Measurements from ENCODE around the gene ATAD5.
"Not testable (repeated sequence)": the region's sequence is repeated elsewhere in the genome, so short reads cannot be mapped to it uniquely, and the experiment has no call there.

Gene ATAD5

DNA sequence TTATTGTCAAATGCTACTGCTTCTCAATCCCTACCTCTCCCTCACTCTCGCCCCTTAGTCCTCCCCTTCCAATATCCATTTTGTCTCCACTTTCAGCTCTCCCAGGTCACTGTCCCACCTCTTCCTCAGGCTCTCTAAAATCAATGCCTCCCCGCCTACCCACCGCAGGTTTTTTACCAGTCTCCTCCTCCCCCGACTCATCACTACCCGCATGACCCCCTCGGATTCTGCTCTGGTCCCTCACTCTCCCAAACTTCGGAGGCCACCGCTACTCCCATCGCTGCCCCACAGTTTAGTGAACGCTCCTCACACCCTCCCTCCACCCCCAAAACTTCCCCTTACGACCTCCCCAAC is 7.8 kb upstream of the ATAD5 start:
- no peak for DNase-seq (ENCODE audit: low spot score)

DNA sequence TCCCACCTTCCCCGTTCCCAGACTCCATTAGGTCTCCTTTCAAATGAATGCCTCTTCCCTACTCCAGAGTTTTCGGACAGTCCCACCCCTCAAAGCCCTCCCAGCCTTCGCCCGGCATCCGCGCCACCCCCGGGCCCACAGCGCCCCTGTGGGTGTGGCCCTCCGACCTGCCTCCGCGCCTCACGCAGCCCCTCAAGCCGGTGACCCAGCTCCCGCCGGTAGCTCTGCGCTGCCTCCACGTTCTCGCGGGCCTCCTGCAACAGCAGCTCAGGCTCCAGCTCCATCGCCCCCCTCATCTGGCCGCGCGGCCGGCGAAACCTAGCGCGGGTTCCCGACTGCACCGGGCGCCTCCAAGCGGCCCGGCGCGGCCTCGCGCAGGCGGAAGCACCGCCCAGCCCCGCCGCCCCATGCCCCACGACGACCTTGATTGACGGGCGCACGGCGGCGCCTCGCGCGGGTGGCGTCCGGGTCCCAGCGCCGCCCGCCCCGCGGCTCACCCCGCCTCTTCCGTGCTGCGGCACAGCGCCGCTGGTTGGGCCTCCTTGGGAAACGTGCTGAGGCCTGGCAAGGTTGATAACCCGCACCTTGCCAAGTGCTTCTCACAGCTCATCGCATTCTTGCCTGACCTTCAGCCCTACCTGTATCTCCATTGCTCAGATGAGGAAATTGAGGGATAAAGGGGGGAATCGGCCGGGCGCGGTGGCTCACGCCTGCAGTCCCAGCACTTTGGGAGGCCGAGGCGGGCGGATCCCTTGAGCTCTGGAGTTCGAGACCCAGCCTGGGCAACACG is 7.2 kb upstream of the ATAD5 start, which contains the start of gene CRLF3:
CRLF3 (minus strand) TSS at position 337 of the 790 bp plus-strand sequence; CDS start at position 296, 41 bp downstream.
- peak; percentile 90 for DNase-seq (ENCODE audit: low spot score)

DNA sequence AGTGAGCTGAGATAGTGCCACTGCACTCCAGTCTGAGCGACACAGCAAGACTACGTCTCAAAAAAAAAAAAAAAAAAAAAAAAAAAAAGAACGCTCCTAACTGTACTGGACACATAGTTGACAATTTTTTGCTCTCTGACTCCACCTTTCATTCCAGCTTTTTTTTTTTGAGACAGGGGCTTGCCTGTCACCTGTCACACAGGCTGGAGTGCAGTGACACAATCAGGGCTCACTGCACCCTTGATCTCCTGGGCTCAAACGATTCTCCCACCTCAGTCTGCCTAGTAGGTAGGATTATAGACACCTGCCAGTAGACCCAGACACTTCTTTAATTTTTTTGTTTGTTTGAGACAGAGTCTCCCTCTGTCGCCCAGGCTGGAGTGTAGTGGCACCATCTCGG is 4.7 kb upstream of the ATAD5 start:
- no peak for DNase-seq (ENCODE audit: low spot score)

DNA sequence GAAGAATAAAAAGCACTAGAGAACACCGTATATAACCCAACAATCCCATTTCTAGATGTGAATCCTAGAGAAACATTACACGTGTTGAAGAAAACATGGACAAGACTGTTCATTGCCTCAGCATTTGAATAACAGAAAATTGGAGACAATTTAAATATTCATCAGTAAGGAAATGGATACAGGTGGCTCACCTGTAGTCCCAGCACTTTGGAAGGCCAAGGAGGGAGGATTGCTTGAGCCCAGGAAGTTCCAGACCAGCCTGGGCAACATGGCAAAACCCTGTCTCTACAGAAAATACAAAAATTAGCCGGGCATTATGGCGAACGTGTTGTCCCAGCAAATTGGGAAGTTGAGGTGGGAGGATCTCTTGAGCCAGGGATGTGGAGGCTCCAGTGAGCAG is 2.7 kb upstream of the ATAD5 start:
- DNase-seq (ENCODE audit: low spot score): no peak

GRCh38 chr17:30831257-30831656 is 509 bp upstream of the ATAD5 start:
- DNase-seq (ENCODE audit: low spot score): no peak

DNA sequence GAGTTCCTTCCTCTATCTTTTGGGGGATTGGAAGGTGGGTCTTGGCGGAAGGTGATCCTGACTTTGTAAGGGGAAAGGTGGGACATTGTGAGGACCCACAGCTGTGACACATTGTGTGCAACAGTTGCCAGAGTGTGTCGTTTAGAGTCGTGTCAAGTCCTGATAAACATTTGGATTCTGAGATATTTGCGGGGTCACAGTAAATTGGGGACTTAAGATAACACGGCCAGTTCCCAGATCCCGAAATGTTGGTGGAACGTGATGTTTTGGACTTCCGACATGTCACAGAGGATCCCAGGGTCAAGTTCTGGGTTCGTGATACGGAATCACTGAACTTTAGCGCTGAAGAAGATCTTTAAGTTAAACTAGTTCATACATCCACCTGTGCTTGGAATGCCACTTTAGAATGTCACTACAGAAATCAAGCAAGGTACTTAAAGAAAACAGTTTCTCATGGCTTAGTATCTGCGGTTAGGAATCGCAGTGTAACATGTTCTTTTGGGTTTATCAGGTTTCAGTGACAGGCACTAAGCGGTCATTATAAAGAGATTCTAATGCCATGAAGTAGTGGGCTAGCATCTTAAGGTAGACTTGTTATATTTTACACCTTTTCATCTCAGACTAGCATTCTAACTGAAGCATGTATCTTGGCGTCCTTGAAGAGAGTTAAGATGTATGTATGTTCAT is 815 bp downstream of the ATAD5 start:
- no peak for DNase-seq (ENCODE audit: low spot score)

GRCh38 chr17:30838202-30838807 is 6.5 kb downstream of the ATAD5 start:
- no peak for DNase-seq (ENCODE audit: low spot score)

DNA sequence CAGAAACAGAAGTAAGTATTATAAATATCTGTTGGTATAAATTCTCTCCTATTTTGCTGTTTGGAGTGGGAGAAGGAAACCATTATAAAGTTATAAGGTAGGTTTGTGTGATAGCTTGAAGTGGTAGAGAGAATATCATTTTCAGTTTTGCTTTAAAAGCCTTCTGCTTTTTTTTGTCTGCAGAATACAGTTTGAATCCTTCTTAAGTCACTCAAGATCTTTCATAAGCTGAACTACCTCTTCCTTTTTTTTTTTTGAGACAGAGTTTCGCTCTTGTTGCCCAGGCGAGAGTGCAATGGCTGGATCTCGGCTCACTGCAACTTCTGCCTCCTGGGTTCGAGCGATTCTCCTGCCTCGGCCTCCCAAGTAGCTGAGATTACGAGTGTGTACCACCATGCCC is 9.0 kb downstream of the ATAD5 start:
- DNase-seq (ENCODE audit: low spot score): no peak

DNA sequence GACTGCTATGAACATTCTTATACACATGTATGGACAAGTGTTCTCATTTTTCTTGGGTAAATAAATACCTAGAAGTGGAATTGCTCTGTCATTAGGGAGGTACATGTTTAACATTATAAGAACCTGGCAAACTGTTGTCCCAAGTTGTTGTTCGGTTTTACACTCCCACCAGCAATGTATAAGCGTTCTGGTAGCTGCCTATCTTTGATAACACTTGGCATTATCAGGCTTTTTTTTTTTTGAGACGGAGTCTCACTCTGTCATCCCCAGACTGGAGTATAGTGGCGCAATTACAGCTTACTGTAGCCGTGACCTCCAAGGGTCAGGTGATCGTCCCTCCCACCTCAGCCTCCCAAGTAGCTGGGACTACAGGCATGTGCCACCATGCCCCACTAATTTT is 16.3 kb downstream of the ATAD5 start:
- no peak for DNase-seq (ENCODE audit: low spot score)

- DNase-seq (ENCODE audit: low spot score): no peak
Measured at GRCh38 chr17:30854146-30854545, 22.4 kb downstream of the ATAD5 start.

- DNase-seq (ENCODE audit: low spot score): no peak
Measured at GRCh38 chr17:30858556-30859250, 26.9 kb downstream of the ATAD5 start.

GRCh38 chr17:30864636-30865035 is 32.9 kb downstream of the ATAD5 start:
- DNase-seq (ENCODE audit: low spot score): no peak

DNA sequence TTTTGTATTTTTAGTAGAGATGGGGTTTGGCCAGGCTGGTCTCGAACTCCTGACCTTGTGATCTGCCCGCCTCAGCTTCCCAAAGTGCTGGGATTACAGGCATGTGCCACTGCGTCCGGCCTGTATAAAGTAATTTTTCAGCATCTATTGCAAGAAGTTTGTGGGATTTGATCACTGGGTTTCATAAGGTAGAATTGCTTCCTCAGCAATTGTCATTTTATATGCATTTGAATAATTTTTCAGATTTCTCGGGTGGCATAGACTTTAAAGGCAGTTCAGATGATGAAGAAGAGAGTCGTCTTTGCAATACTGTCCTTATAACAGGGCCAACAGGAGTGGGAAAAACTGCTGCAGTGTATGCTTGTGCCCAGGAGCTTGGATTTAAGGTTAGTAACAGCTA is 37.2 kb downstream of the ATAD5 start:
- no peak for DNase-seq (ENCODE audit: low spot score)

DNA sequence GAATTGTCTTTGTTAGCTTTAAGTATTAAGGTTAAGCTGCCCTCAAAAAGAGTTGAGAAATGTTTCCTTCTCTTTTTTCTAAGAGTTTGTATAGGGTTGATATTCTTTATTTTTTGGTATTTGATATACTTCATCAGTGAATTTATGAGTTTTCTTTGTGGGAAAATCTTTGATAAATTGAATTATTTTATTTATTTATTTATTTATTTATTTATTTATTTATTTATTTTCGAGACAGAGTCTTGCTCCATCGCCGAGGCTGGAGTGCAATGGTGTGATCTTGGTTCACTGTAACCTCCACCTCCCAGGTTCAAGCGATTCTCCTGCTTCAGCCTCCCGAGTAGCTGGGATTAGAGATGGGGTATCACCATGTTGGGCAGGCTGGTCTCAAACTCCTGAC is 54.4 kb downstream of the ATAD5 start:
- DNase-seq (ENCODE audit: low spot score): no peak

- no peak for DNase-seq (ENCODE audit: low spot score)
Measured at GRCh38 chr17:30894236-30894635, 62.5 kb downstream of the ATAD5 start.

GRCh38 chr17:30897311-30897710 is 65.5 kb downstream of the ATAD5 start:
- DNase-seq (ENCODE audit: low spot score): no peak

DNA sequence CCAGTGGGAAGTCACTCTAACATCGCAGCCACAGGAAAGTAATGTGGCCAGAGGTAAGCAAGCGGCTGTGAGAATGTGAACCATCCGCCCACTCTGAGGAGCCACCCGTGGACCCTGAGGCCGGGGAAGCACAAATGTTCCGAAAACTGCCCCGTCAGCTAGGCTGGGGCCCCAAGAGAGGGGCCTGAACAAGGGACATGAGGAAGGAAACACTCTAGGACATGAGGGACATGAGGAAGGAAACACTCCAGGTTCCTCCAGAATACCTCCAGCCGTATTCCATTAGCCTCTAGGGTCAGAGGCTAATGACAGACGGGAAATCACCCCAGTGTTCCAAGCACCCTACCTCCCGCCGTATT is 74.0 kb downstream of the ATAD5 start:
- DNase-seq (ENCODE audit: low spot score): no peak

- peak; percentile 91 for DNase-seq (ENCODE audit: low spot score)
Measured at GRCh38 chr17:30906101-30906911, 74.5 kb downstream of the ATAD5 start, which contains the start of gene TEFM. Gene TEFM, minus strand, starts transcription at chr17:30906238. Its CDS starts 40 bp downstream, at chr17:30906198.

DNA sequence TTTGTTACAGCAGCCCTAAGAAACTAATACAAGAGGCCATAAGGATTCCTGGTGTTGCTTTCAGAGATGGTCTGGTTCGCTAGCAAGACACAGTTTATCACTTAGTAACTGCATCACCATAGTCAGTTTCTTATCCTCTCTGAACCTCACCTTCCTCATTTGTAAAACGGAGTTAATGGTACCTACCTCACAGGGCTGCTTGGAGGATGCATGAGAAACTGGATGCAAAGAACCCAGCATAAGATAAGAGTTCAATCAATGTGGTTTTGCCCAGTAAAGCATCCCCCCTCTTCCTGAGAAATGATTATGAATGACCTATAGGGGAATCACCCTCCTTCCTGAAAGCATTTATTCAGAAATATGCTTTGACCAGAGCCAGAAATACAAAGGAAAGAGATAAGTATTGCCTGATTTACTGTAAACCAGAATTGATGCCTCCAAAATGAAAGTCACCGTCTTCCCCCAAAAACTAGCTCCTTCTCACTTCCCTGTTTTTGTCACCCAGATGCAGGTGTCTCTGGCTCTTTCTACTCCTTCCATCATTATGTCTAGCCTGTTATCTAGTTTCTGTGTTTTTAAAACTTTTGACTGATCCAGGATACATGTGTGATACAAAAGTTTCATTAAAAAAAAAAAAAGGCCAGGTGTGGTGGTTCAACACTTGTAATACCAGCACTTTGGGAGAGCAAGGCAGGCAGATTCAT is 77.1 kb downstream of the ATAD5 start:
- no peak for DNase-seq (ENCODE audit: low spot score)

DNA sequence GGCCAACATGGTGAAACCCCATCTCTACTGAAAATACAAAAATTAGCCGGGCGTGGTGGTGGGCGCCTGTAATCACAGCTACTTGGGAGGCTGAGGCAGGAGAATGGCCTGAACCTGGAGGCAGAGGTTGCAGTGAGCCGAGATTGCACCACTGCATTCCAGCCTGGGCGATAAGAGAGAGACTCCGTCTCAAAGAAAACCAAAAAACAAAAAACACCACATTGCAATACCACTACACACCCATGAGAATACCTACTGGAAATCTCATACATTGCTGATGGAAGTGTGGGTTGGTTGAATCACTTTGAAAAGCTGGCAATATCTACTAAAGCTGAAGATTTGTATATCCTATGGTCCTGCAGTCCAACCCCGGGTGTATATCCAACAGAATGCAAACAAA is 78.4 kb downstream of the ATAD5 start:
- DNase-seq (ENCODE audit: low spot score): not testable (repeated sequence)

- no peak for DNase-seq (ENCODE audit: low spot score)
Measured at GRCh38 chr17:30913955-30914354, 82.2 kb downstream of the ATAD5 start.

All from CD4-positive, alpha-beta T cell treated with Interleukin-2 at 100 ng/mL for 4 hours (primary cell).